Ascending aorta (tissue), 2 donors: ENCODE measurements around the gene TTC23. TPM values are rescaled to one million over a fixed set of nuclear protein-coding genes. Genes with fewer than 3 reads are reported as not detected.

Experiments used
- DNase-seq, 2 donors: peaks; one replicate each; pipeline ENCODE4 v3.0.0-alpha.2; 2019; ENCODE audit warnings: low spot score in 2 of 2
- H3K27ac ChIP-seq, 2 donors: fragments of 200-600 bp; sonication (generic); one replicate each; pipeline ENCODE4 v1.5.1; 2016 to 2017; ENCODE audit warnings: mild to moderate bottlenecking in 1 of 2
- H3K27me3 ChIP-seq: fragments of 200-600 bp; sonication (generic); one replicate; pipeline ENCODE4 v1.5.1; 2017
- H3K36me3 ChIP-seq, 2 donors: fragments of 200-600 bp; sonication (generic); one replicate each; pipeline ENCODE4 v1.5.1; 2016
- H3K4me1 ChIP-seq, 2 donors: fragments of 200-600 bp; sonication (generic); one replicate each; pipeline ENCODE4 v1.5.1; 2016 to 2017; ENCODE audit warnings: mild to moderate bottlenecking in 1 of 2
- H3K4me3 ChIP-seq, 2 donors: fragments of 200-600 bp; sonication (generic); one replicate each; pipeline ENCODE4 v1.5.1; 2016 to 2017; ENCODE audit warnings: mild to moderate bottlenecking in 1 of 2
- H3K9me3 ChIP-seq, 2 donors: fragments of 200-600 bp; sonication (generic); one replicate each; pipeline ENCODE4 v1.5.1; 2016
- intact Hi-C: fragments of 100-400 bp; cut with DNase I; formaldehyde crosslinking; loops from one replicate; pipeline ENCODE4 v1.15.1; 2023
- total RNA-seq: library from RNA; depleted of rRNA; stranded (reverse); fragments of >200 nt; gene quantifications from one replicate; pipeline ENCODE4 v1.1.0, GENCODE V29; 2016
- TF ChIP-seq, protein P1 (sequence below), 3 experiments: fragments of 200-600 bp in 2 of 3; fragments of 450-650 bp in 1 of 3; sonication (generic) in 2 of 3; IDR thresholded peaks; one replicate each; pipeline ENCODE4 v1.5.1; 2016 to 2019; ENCODE audit warnings: antibody characterized with exemption in 3 of 3, mild to moderate bottlenecking in 1 of 3, moderate library complexity in 1 of 3

TTC23 gene
- total RNA-seq, 1 donor from 2014 or later = 37.3 TPM

DNA sequence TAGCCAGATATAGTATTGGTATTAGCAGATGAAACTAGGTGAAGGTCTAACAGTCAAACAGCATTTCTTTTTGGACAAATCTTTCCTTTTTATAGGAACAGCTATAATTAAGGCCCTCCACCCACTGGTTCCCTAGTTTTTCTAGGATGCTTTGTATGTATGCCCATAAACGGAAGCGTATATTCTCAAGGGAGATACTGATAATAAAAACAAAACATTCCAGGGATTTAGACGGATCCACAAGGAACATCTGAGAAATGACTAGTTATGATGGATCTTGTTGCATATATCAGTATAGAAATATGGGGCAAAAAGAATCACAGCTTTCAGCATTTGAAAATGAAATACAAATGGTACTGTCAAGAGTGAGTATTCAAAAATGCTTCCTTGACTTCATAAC is 24.4 kb upstream of the TTC23 start:
- no peak for DNase-seq
- Histone ChIP-seq H3K4me1 (no peaks in the 10 kb centered on the region), H3K9me3 (no peaks in the 10 kb centered on the region), H3K27me3 (no peaks in the 10 kb centered on the region), H3K4me3 (no peak overlapping the region), H3K27ac (no peak overlapping the region), H3K36me3 (no peaks in the 10 kb centered on the region)
- TF ChIP-seq, protein P1, sequence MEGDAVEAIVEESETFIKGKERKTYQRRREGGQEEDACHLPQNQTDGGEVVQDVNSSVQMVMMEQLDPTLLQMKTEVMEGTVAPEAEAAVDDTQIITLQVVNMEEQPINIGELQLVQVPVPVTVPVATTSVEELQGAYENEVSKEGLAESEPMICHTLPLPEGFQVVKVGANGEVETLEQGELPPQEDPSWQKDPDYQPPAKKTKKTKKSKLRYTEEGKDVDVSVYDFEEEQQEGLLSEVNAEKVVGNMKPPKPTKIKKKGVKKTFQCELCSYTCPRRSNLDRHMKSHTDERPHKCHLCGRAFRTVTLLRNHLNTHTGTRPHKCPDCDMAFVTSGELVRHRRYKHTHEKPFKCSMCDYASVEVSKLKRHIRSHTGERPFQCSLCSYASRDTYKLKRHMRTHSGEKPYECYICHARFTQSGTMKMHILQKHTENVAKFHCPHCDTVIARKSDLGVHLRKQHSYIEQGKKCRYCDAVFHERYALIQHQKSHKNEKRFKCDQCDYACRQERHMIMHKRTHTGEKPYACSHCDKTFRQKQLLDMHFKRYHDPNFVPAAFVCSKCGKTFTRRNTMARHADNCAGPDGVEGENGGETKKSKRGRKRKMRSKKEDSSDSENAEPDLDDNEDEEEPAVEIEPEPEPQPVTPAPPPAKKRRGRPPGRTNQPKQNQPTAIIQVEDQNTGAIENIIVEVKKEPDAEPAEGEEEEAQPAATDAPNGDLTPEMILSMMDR (IDR thresholded peaks at IDR 0.05) = no peak
- intact Hi-C loops = loop anchor here (1.0 kb wide), 1 partner anchor 482 kb away; no protein-coding TSS in a partner anchor

DNA sequence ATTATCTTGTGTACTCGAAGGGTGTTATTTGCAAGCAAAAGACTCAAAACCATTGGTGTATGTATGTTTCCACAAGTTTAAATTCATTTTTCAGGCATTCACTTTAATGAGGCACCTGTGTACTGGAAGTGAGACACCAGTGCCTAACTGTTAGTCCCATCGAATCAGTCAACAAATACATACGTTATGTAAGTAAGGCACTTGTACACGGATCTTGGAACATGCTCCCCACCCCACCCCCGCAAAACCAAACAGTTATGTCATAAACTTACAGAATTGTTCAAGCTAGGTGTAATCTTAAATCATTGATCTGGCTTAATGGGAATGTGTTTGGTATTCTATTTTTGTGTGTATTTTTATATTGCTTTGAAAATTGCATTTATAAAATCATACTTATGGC is 19.1 kb upstream of the TTC23 start:
- no peak overlapping the region for H3K4me3 ChIP-seq
- no peaks in the 10 kb centered on the region for H3K27me3 ChIP-seq
- no peak for DNase-seq
- H3K4me1 ChIP-seq = no peaks in the 10 kb centered on the region
- no peak overlapping the region for H3K27ac ChIP-seq
- no peaks in the 10 kb centered on the region for H3K9me3 ChIP-seq
- intact Hi-C loops = no loop called here
- no peaks in the 10 kb centered on the region for H3K36me3 ChIP-seq
- TF ChIP-seq, protein P1 (IDR thresholded peaks at IDR 0.05) = no peak

DNA sequence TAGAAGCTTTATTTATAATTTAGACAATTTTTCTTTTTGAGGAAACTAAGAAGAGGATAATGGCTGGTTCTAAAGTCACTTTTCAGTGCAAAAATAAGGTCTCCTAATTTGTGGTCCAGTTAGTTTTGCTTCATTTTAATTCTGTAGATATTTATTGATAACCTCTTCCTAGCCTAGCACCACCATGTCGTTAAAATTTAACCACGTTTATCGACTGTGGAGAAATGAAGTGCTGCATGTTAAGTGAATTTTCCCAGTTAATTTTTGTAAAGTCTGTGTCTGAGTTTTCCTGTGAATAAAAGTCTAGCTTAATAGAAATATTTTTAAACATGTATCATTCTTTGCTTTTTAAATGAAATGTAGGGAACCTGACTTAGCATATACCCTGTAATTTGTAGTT is 18.6 kb upstream of the TTC23 start:
- H3K9me3 ChIP-seq = no peaks in the 10 kb centered on the region
- H3K27me3 ChIP-seq = no peaks in the 10 kb centered on the region
- no peaks in the 10 kb centered on the region for H3K4me1 ChIP-seq
- TF ChIP-seq, protein P1 (IDR thresholded peaks at IDR 0.05) = no peak
- H3K27ac ChIP-seq = no peak overlapping the region
- no peaks in the 10 kb centered on the region for H3K36me3 ChIP-seq
- H3K4me3 ChIP-seq = no peak overlapping the region
- intact Hi-C loops = no loop called here
- no peak for DNase-seq

DNA sequence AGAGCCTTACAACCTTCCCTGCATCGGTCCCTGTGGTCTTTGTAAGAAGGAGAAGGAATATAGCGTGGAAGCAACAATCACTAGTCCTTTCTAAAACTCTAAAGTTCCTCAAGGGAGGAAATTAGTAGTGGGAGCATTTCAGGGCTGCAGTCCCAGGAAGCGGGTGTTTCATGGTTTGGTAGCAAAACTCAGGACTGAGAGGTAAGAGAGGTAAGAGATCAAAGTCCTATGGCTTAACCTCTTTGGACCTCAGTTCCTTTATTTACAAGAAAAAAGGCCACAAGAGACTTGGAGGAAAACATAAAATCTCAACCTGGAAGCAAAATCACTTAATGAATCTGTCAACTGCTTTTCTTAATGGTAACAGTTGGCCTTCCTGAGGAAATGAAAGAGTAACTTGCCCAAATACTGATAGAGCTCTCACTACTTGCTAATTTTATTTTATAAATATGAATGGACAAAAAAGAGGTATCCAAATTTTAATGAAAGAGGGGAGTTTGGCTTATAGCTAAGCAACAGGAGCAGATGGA is 16.2 kb upstream of the TTC23 start:
- Histone ChIP-seq H3K4me1 (no peaks in the 10 kb centered on the region), H3K36me3 (peaks cover 0 to 3% of the 10 kb centered on the region in 2 donors), H3K4me3 (no peak overlapping the region), H3K27ac (no peak overlapping the region), H3K9me3 (no peaks in the 10 kb centered on the region), H3K27me3 (no peaks in the 10 kb centered on the region)
- DNase-seq = no peak
- intact Hi-C loops = no loop called here
- TF ChIP-seq, protein P1 (IDR thresholded peaks at IDR 0.05) = no peak

DNA sequence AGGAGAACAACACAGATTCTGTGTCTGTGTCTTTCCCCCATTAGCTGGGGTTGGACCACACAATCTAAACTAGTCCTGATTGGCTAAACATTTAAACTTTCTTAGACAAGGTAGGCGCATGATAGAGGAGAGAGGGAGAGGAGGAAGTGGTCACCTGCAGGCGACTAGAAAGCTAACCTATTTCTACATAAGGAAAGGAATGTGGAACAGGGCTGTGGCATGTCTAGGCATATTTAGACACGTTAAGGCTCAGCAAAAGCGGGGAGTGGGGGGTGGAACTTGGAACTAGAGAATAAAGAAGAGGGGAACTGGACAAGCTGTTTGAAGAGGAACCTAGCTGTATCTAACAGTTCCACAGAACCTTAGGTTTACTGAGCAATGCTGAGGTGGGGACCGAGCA is 14.7 kb upstream of the TTC23 start:
- TF ChIP-seq, protein P1 (IDR thresholded peaks at IDR 0.05) = no peak
- intact Hi-C loops = no loop called here
- H3K36me3 ChIP-seq = peaks cover 0 to 3% of the 10 kb centered on the region in 2 donors
- H3K4me1 ChIP-seq = no peaks in the 10 kb centered on the region
- DNase-seq = no peak
- H3K27me3 ChIP-seq = no peaks in the 10 kb centered on the region
- H3K27ac ChIP-seq = no peak overlapping the region
- no peak overlapping the region for H3K4me3 ChIP-seq
- no peaks in the 10 kb centered on the region for H3K9me3 ChIP-seq
